Glutamatergic neuron (in vitro differentiated cells): ENCODE results near the gene KCNA1. TPM values are rescaled to one million over a fixed set of nuclear protein-coding genes. Genes with fewer than 3 reads are reported as not detected.

Source experiments
- DNase-seq: peaks from one replicate; pipeline ENCODE4 v3.0.0; 2022
- H3K27ac Mint-ChIP-seq: one replicate; pipeline ENCODE4 v1.8.0; 2020; ENCODE audit warnings: mild to moderate bottlenecking, mixed read lengths, inconsistent platforms; ENCODE audit not compliant: unreplicated experiment
- H3K27me3 Mint-ChIP-seq: one replicate; pipeline ENCODE4 v1.8.0; 2020; ENCODE audit warnings: mild to moderate bottlenecking, moderate library complexity, mixed read lengths, inconsistent platforms; ENCODE audit not compliant: unreplicated experiment
- H3K36me3 Mint-ChIP-seq: one replicate; pipeline ENCODE4 v1.8.0; 2020; ENCODE audit warnings: mild to moderate bottlenecking, mixed read lengths, inconsistent platforms; ENCODE audit not compliant: unreplicated experiment
- H3K4me1 Mint-ChIP-seq: one replicate; pipeline ENCODE4 v1.8.0; 2020; ENCODE audit warnings: mild to moderate bottlenecking, low read depth, mixed read lengths, inconsistent platforms; ENCODE audit not compliant: unreplicated experiment
- H3K4me3 Mint-ChIP-seq: one replicate; pipeline ENCODE4 v1.8.0; 2020; ENCODE audit warnings: mild to moderate bottlenecking, mixed read lengths, inconsistent platforms; ENCODE audit not compliant: unreplicated experiment
- H3K9me3 Mint-ChIP-seq: one replicate; pipeline ENCODE4 v1.8.0; 2020; ENCODE audit warnings: mild to moderate bottlenecking, moderate library complexity, mixed read lengths, inconsistent platforms; ENCODE audit not compliant: unreplicated experiment
- CTCF ChIP-seq: fragments of 200-600 bp; sonication (generic); IDR thresholded peaks from one replicate; pipeline ENCODE4 v1.5.0; 2021; ENCODE audit not compliant: partially characterized antibody, unreplicated experiment
- total RNA-seq: library from RNA; stranded (reverse); fragmentation: NEBNext Ultra II Directional; extraction: Animal tissue kit (Norgen Biotek cat#: 25700); gene quantifications from one replicate; pipeline ENCODE4 v1.2.1, GENCODE V29; 2021; ENCODE audit not compliant: unreplicated experiment

Gene KCNA1
- total RNA-seq, 1 donor from 2014 or later, result 0.05 TPM

GRCh38 chr12:4866299-4866698, 43.4 kb upstream of the KCNA1 start:
- Mint-ChIP-seq H3K4me1 (no peaks in the 10 kb centered on the region), H3K27ac (no peak overlapping the region), H3K36me3 (no peaks in the 10 kb centered on the region), H3K4me3 (no peak overlapping the region), H3K9me3 (no peaks in the 10 kb centered on the region), H3K27me3 (peaks cover 7% of the 10 kb centered on the region)
- DNase-seq, result no peak
- TF ChIP-seq CTCF, result no peak

- H3K4me1 Mint-ChIP-seq, result no peaks in the 10 kb centered on the region
- no peak overlapping the region for H3K4me3 Mint-ChIP-seq
- no peak for DNase-seq
- no peaks in the 10 kb centered on the region for H3K36me3 Mint-ChIP-seq
- no peak for TF ChIP-seq CTCF
- H3K27ac Mint-ChIP-seq, result no peak overlapping the region
- no peaks in the 10 kb centered on the region for H3K9me3 Mint-ChIP-seq
- H3K27me3 Mint-ChIP-seq, result peaks cover 7% of the 10 kb centered on the region
Measured at GRCh38 chr12:4867384-4867783, 42.3 kb upstream of the KCNA1 start.

GRCh38 chr12:4870423-4870822, 39.3 kb upstream of the KCNA1 start:
- Mint-ChIP-seq H3K36me3 (no peaks in the 10 kb centered on the region), H3K4me3 (no peak overlapping the region), H3K9me3 (no peaks in the 10 kb centered on the region), H3K27me3 (no peaks in the 10 kb centered on the region), H3K4me1 (no peaks in the 10 kb centered on the region), H3K27ac (no peak overlapping the region)
- TF ChIP-seq CTCF, result no peak
- DNase-seq, result no peak

- Mint-ChIP-seq H3K4me3 (no peak overlapping the region), H3K27me3 (no peaks in the 10 kb centered on the region)
Measured at GRCh38 chr12:4871514-4871913, 38.2 kb upstream of the KCNA1 start.

GRCh38 chr12:4873947-4874346, 35.8 kb upstream of the KCNA1 start:
- TF ChIP-seq CTCF, result no peak
- no peaks in the 10 kb centered on the region for H3K27me3 Mint-ChIP-seq
- H3K9me3 Mint-ChIP-seq, result peaks cover 2% of the 10 kb centered on the region
- no peak overlapping the region for H3K4me3 Mint-ChIP-seq
- no peaks in the 10 kb centered on the region for H3K4me1 Mint-ChIP-seq
- H3K36me3 Mint-ChIP-seq, result peaks cover 12% of the 10 kb centered on the region
- no peak overlapping the region for H3K27ac Mint-ChIP-seq
- no peak for DNase-seq

More at GRCh38 chr12:4871514-4871913, 38.2 kb upstream of the KCNA1 start:
- no peak overlapping the region for H3K27ac Mint-ChIP-seq
- no peaks in the 10 kb centered on the region for H3K9me3 Mint-ChIP-seq
- no peak for TF ChIP-seq CTCF
- no peaks in the 10 kb centered on the region for H3K36me3 Mint-ChIP-seq
- H3K4me1 Mint-ChIP-seq, result no peaks in the 10 kb centered on the region
- no peak for DNase-seq
